K562 (cell line): Measurements from ENCODE around the gene THG1L. TPM values are rescaled to one million over a fixed set of nuclear protein-coding genes. Genes with fewer than 3 reads are reported as not detected.

Experiments
- ARID1B ChIP-seq: fragments of 450-650 bp; IDR thresholded peaks from 2 replicates; pipeline ENCODE4 v1.6.1; 2016; ENCODE audit warnings: antibody characterized with exemption, mild to moderate bottlenecking, inconsistent platforms
- BCOR ChIP-seq: fragments of 450-650 bp; IDR thresholded peaks from 2 replicates; pipeline ENCODE4 v1.6.1; 2016
- BMI1 ChIP-seq: fragments of 150-350 bp; IDR thresholded peaks from 2 replicates; pipeline ENCODE4 v1.6.1; 2014; ENCODE audit warnings: low read length
- DLX4 ChIP-seq: fragments of 250-450 bp; sonication (Bioruptor Pico); IDR thresholded peaks from 2 replicates; pipeline ENCODE4 v1.6.1; 2021; ENCODE audit warnings: mild to moderate bottlenecking
- DNMT1 ChIP-seq: fragments of 450-650 bp; IDR thresholded peaks from 2 replicates; pipeline ENCODE4 v1.6.1; 2016; ENCODE audit warnings: antibody characterized with exemption, mild to moderate bottlenecking
- GABPB1 ChIP-seq: sonication (generic); formaldehyde crosslinking; IDR thresholded peaks from 2 replicates; pipeline ENCODE4 v1.8.0; 2022; ENCODE audit warnings: mild to moderate bottlenecking, missing genetic modification reagents
- HDAC3 ChIP-seq: fragments of 450-650 bp; IDR thresholded peaks from 2 replicates; pipeline ENCODE4 v1.6.1; 2018; ENCODE audit warnings: borderline replicate concordance, mild to moderate bottlenecking, moderate library complexity; ENCODE audit not compliant: partially characterized antibody
- KAT7 ChIP-seq: sonication (generic); formaldehyde crosslinking; IDR thresholded peaks from 2 replicates; pipeline ENCODE4 v1.8.0; 2022; ENCODE audit warnings: missing genetic modification reagents, mild to moderate bottlenecking, borderline replicate concordance
- MED1 ChIP-seq: sonication (generic); formaldehyde crosslinking; IDR thresholded peaks from 2 replicates; pipeline ENCODE4 v1.8.1; 2023; ENCODE audit warnings: missing genetic modification reagents, borderline replicate concordance
- NFYB ChIP-seq: IDR thresholded peaks from 2 replicates; pipeline ENCODE4 v1.6.1; 2011; ENCODE audit warnings: mild to moderate bottlenecking, moderate library complexity; ENCODE audit not compliant: insufficient read length; ENCODE audit errors: extremely low read depth
- SOX6 ChIP-seq: fragments of 450-650 bp; IDR thresholded peaks from 2 replicates; pipeline ENCODE4 v1.6.1; 2014; ENCODE audit warnings: mild to moderate bottlenecking
- SPI1 ChIP-seq: IDR thresholded peaks from 2 replicates; pipeline ENCODE4 v1.6.1; 2011; ENCODE audit warnings: low read depth, low read length, control low read depth, borderline replicate concordance
- TEAD1 ChIP-seq, 2 experiments: fragments of 450-650 bp in 1 of 2; sonication (generic) in 1 of 2; formaldehyde crosslinking; IDR thresholded peaks; 2 replicates each; pipeline versions ENCODE4 v1.4.0 to v1.8.0; 2020 to 2022; ENCODE audit warnings: mild to moderate bottlenecking in 2 of 2, missing genetic modification reagents in 1 of 2
- ZFP1 ChIP-seq: fragments of 450-650 bp; formaldehyde crosslinking; IDR thresholded peaks from 2 replicates; pipeline ENCODE4 v1.4.0; 2020; ENCODE audit warnings: mild to moderate bottlenecking, mixed read lengths
- polyA plus RNA-seq, 8 experiments: library from polyadenylated mRNA; depleted of rRNA in 4 of 8; stranded (reverse) in 5 of 8; unstranded in 3 of 8; fragments of >200 nt; fragmentation: Nextera tagmentation in 2 of 8; fragmentation: Illumina TruSeq in 1 of 8; extraction: Ambion mirVana in 2 of 8; extraction: Trizol in 1 of 8; gene quantifications; 2 replicates each; pipeline versions ENCODE4 v1.2.1 to v1.2.3, GENCODE V29; 2011 to 2014; ENCODE audit warnings: inconsistent platforms in 1 of 8, missing spikeins in 1 of 8
- total RNA-seq, 7 experiments: library from RNA; depleted of rRNA in 6 of 7; stranded (reverse); fragments of >200 nt in 6 of 7; fragmentation: Illumina TruSeq in 2 of 7; extraction: Trizol in 2 of 7; gene quantifications; 2 replicates each; pipeline versions ENCODE4 v1.2.1 to v1.2.3, GENCODE V29; 2011 to 2021; ENCODE audit warnings: low replicate concordance in 1 of 7
- TF ChIP-seq, protein P1 (sequence below): IDR thresholded peaks from 2 replicates; pipeline ENCODE4 v1.6.1; 2016; ENCODE audit warnings: missing genetic modification characterization, missing compliant biosample characterization
- TF ChIP-seq, protein P2 (sequence below): fragments of 450-650 bp; IDR thresholded peaks from 2 replicates; pipeline ENCODE4 v1.6.1; 2017; ENCODE audit warnings: mild to moderate bottlenecking, moderate library complexity

The THG1L gene
- total and polyA plus RNA-seq, 9 of the 15 experiments (the other 6 are each of a cell fraction or from before 2014, with no cell fraction given): 21.8 to 40.7 (median 28.0) TPM

GRCh38 chr5:157732130-157732514, 902 bp downstream of the THG1L start (continued):
- no peak for TF ChIP-seq ARID1B
- TF ChIP-seq HDAC3: no peak
- TF ChIP-seq, protein P1, sequence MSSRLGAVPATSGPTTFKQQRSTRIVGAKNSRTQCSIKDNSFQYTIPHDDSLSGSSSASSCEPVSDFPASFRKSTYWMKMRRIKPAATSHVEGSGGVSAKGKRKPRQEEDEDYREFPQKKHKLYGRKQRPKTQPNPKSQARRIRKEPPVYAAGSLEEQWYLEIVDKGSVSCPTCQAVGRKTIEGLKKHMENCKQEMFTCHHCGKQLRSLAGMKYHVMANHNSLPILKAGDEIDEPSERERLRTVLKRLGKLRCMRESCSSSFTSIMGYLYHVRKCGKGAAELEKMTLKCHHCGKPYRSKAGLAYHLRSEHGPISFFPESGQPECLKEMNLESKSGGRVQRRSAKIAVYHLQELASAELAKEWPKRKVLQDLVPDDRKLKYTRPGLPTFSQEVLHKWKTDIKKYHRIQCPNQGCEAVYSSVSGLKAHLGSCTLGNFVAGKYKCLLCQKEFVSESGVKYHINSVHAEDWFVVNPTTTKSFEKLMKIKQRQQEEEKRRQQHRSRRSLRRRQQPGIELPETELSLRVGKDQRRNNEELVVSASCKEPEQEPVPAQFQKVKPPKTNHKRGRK (tag): peak; percentile 54
- TF ChIP-seq KAT7: no peak
- TF ChIP-seq GABPB1 (CRISPR knock-in tag): no peak
- TF ChIP-seq, protein P2, sequence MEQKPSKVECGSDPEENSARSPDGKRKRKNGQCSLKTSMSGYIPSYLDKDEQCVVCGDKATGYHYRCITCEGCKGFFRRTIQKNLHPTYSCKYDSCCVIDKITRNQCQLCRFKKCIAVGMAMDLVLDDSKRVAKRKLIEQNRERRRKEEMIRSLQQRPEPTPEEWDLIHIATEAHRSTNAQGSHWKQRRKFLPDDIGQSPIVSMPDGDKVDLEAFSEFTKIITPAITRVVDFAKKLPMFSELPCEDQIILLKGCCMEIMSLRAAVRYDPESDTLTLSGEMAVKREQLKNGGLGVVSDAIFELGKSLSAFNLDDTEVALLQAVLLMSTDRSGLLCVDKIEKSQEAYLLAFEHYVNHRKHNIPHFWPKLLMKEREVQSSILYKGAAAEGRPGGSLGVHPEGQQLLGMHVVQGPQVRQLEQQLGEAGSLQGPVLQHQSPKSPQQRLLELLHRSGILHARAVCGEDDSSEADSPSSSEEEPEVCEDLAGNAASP: peak; percentile 6; the same call in 1 of the 2 replicates
- TF ChIP-seq DNMT1: 0 out of 2 replicates have a peak, but pooled peaks have one; percentile 36
- no peak for TF ChIP-seq SOX6
- no peak for TF ChIP-seq ZFP1
- peak; percentile 25 for TF ChIP-seq NFYB
- no peak for TF ChIP-seq MED1
- TF ChIP-seq BCOR: no peak
- 0 out of 2 replicates have a peak, but pooled peaks have one; percentile 12 for TF ChIP-seq SPI1
- no peak for TF ChIP-seq BMI1
- TF ChIP-seq DLX4: no peak
- TF ChIP-seq TEAD1 (CRISPR knock-in tag; IDR thresholded peaks at IDR 0.05): no peak
